H9 (cell line): Measurements from ENCODE around the gene CDAN1. TPM values are rescaled to one million over a fixed set of nuclear protein-coding genes. Genes with fewer than 3 reads are reported as not detected.

Experiments used
- DNase-seq: peaks from one replicate; pipeline ENCODE4 v3.0.0-alpha.2; 2017
- H2AFZ ChIP-seq: one replicate; pipeline ENCODE4 v1.6.1; 2013; ENCODE audit warnings: mild to moderate bottlenecking, low read length, control low read depth, moderate library complexity
- H2AK5ac ChIP-seq: 2 replicates; pipeline ENCODE4 v1.6.1; 2013; ENCODE audit warnings: low read length, control low read depth, mixed read lengths; ENCODE audit not compliant: insufficient read length
- H2BK120ac ChIP-seq: one replicate; pipeline ENCODE4 v1.6.1; 2013; ENCODE audit warnings: low read depth, mild to moderate bottlenecking, low read length, control low read depth, inconsistent platforms; ENCODE audit not compliant: poor library complexity, severe bottlenecking
- H2BK12ac ChIP-seq: 2 replicates; pipeline ENCODE4 v1.6.1; 2013; ENCODE audit warnings: low read length, control low read depth, mixed read lengths, low read depth; ENCODE audit not compliant: insufficient read length
- H2BK15ac ChIP-seq: 2 replicates; pipeline ENCODE4 v1.6.1; 2013; ENCODE audit warnings: low read depth, low read length, control low read depth
- H2BK20ac ChIP-seq: one replicate; pipeline ENCODE4 v1.6.1; 2013; ENCODE audit warnings: low read depth, mild to moderate bottlenecking, low read length, control low read depth, inconsistent platforms; ENCODE audit not compliant: poor library complexity, severe bottlenecking
- H2BK5ac ChIP-seq: 2 replicates; pipeline ENCODE4 v1.6.1; 2013; ENCODE audit warnings: low read length, control low read depth, mixed read lengths; ENCODE audit not compliant: insufficient read length
- H3K14ac ChIP-seq: 2 replicates; pipeline ENCODE4 v1.6.1; 2013; ENCODE audit warnings: low read length, control low read depth; ENCODE audit not compliant: insufficient read depth
- H3K18ac ChIP-seq: 2 replicates; pipeline ENCODE4 v1.6.1; 2013; ENCODE audit warnings: low read depth, mild to moderate bottlenecking, mixed read lengths, low read length, control low read depth; ENCODE audit not compliant: insufficient read length
- H3K23ac ChIP-seq: 2 replicates; pipeline ENCODE4 v1.6.1; 2013; ENCODE audit warnings: low read length, control low read depth, mixed read lengths, low read depth; ENCODE audit not compliant: insufficient read length
- H3K23me2 ChIP-seq: 2 replicates; pipeline ENCODE4 v1.6.1; 2013; ENCODE audit warnings: low read depth, mild to moderate bottlenecking, mixed read lengths, low read length, control low read depth; ENCODE audit not compliant: insufficient read length, poor library complexity, severe bottlenecking
- H3K27ac ChIP-seq: 2 replicates; pipeline ENCODE4 v1.5.1; 2013; ENCODE audit warnings: low read length, control low read depth, mixed read lengths, low read depth; ENCODE audit not compliant: insufficient read length
- H3K27me3 ChIP-seq: 2 replicates; pipeline ENCODE4 v1.6.1; 2013; ENCODE audit warnings: low read length, control low read depth, inconsistent platforms; ENCODE audit not compliant: insufficient read depth
- H3K4ac ChIP-seq: 2 replicates; pipeline ENCODE4 v1.6.1; 2013; ENCODE audit warnings: low read depth, mild to moderate bottlenecking, control low read depth, inconsistent platforms, low read length, moderate library complexity
- H3K4me1 ChIP-seq: 2 replicates; pipeline ENCODE4 v1.6.1; 2013; ENCODE audit warnings: low read length, control low read depth, inconsistent platforms; ENCODE audit not compliant: insufficient read depth
- H3K4me2 ChIP-seq: 2 replicates; pipeline ENCODE4 v1.6.1; 2013; ENCODE audit warnings: low read length, control low read depth, mixed read lengths; ENCODE audit not compliant: insufficient read length, insufficient read depth
- H3K56ac ChIP-seq: 2 replicates; pipeline ENCODE4 v1.6.1; 2013; ENCODE audit warnings: low read depth, mild to moderate bottlenecking, mixed read lengths, low read length, control low read depth; ENCODE audit not compliant: insufficient read length
- H3K79me1 ChIP-seq: 2 replicates; pipeline ENCODE4 v1.6.1; 2013; ENCODE audit warnings: low read depth, mild to moderate bottlenecking, moderate library complexity, low read length, control low read depth, inconsistent platforms; ENCODE audit not compliant: insufficient read depth, poor library complexity, severe bottlenecking
- H3K79me2 ChIP-seq: 2 replicates; pipeline ENCODE4 v1.6.1; 2013; ENCODE audit warnings: low read length, control low read depth, inconsistent platforms; ENCODE audit not compliant: insufficient read depth
- H3K9ac ChIP-seq: 2 replicates; pipeline ENCODE4 v1.6.1; 2013; ENCODE audit warnings: low read length, control low read depth, mixed read lengths; ENCODE audit not compliant: insufficient read length; ENCODE audit errors: extremely low read depth
- H3K9me3 ChIP-seq: one replicate; pipeline ENCODE4 v1.6.1; 2013; ENCODE audit warnings: low read depth, low read length, inconsistent platforms; ENCODE audit not compliant: control insufficient read depth
- H3T11ph ChIP-seq: one replicate; pipeline ENCODE4 v1.6.1; 2013; ENCODE audit warnings: mild to moderate bottlenecking, low read length, control low read depth, inconsistent platforms
- H4K20me1 ChIP-seq: one replicate; pipeline ENCODE4 v1.6.1; 2013; ENCODE audit not compliant: control insufficient read depth, insufficient read length, insufficient read depth
- H4K5ac ChIP-seq: 2 replicates; pipeline ENCODE4 v1.6.1; 2013; ENCODE audit warnings: low read depth, mild to moderate bottlenecking, mixed read lengths, low read length, control low read depth; ENCODE audit not compliant: insufficient read length
- H4K8ac ChIP-seq: replicated peaks from 2 replicates; pipeline ENCODE4 v1.6.1; 2013; ENCODE audit warnings: low read length, control low read depth, mixed read lengths, low read depth; ENCODE audit not compliant: insufficient read length
- H4K91ac ChIP-seq: 2 replicates; pipeline ENCODE4 v1.6.1; 2013; ENCODE audit warnings: low read depth, mild to moderate bottlenecking, moderate library complexity, mixed read lengths, low read length, control low read depth; ENCODE audit not compliant: insufficient read length
- H3K27ac Mint-ChIP-seq, 3 experiments: 2 replicates in 2 of 3; 3 replicates in 1 of 3; pipeline ENCODE4 v1.8.0; 2020 to 2021; ENCODE audit warnings: mixed read lengths in 3 of 3, mild to moderate bottlenecking in 1 of 3, moderate library complexity in 1 of 3
- H3K27me3 Mint-ChIP-seq: 2 replicates; pipeline ENCODE4 v1.8.0; 2021; ENCODE audit warnings: low read depth, mild to moderate bottlenecking, moderate library complexity, mixed read lengths
- H3K36me3 Mint-ChIP-seq, 3 experiments: 2 replicates in 2 of 3; 3 replicates in 1 of 3; pipeline ENCODE4 v1.8.0; 2020 to 2021; ENCODE audit warnings: low read depth in 3 of 3, mixed read lengths in 3 of 3; ENCODE audit not compliant: insufficient read depth in 1 of 3
- H3K4me1 Mint-ChIP-seq, 2 experiments: 2 replicates each; pipeline ENCODE4 v1.8.0; 2020; ENCODE audit warnings: mixed read lengths in 2 of 2
- H3K4me3 Mint-ChIP-seq, 2 experiments: 2 replicates in 1 of 2; 3 replicates in 1 of 2; pipeline ENCODE4 v1.8.0; 2020 to 2021; ENCODE audit warnings: mild to moderate bottlenecking in 2 of 2, mixed read lengths in 2 of 2, moderate library complexity in 1 of 2
- H3K9me3 Mint-ChIP-seq, 2 experiments: 2 replicates in 1 of 2; 3 replicates in 1 of 2; pipeline ENCODE4 v1.8.0; 2020; ENCODE audit warnings: mild to moderate bottlenecking in 2 of 2, mixed read lengths in 2 of 2, moderate library complexity in 1 of 2
- CTCF ChIP-seq: fragments of 200-600 bp; sonication (generic); conservative IDR thresholded peaks from 3 replicates; pipeline ENCODE4 v1.8.0; 2021; ENCODE audit warnings: antibody characterized with exemption, mild to moderate bottlenecking
- WGBS: extraction: QIAGEN DNeasy Blood & Tissue Kit; methylation state at CpG from one replicate; pipeline ENCODE4 v1.1.7; 2013; ENCODE audit warnings: missing lambda C conversion rate, low lambda C conversion rate, mixed read lengths; ENCODE audit not compliant: insufficient read length; ENCODE audit errors: extremely low coverage; 5-methylcytosine and 5-hydroxymethylcytosine counted together
- total RNA-seq: library from RNA; stranded (reverse); gene quantifications from 2 replicates; pipeline ENCODE4 v1.2.1, GENCODE V29; 2021

Gene CDAN1
- total RNA-seq, 1 experiment from 2014 or later: 20.4 TPM

- Histone ChIP-seq H2AK5ac (no peak overlapping the region), H2AFZ (no peak overlapping the region), H4K8ac (no peak overlapping the region), H3K14ac (no peak overlapping the region), H3K4me2 (no peak overlapping the region), H3K4ac (no peak overlapping the region), H2BK5ac (no peak overlapping the region), H3K56ac (no peak overlapping the region), H3K9ac (no peak overlapping the region), H4K91ac (no peak overlapping the region), H3K79me2 (no peaks in the 10 kb centered on the region), H3K27me3 (no peaks in the 10 kb centered on the region), H3K27ac (no peak overlapping the region), H3T11ph (no peak overlapping the region), H3K18ac (no peak overlapping the region), H3K9me3 (no peaks in the 10 kb centered on the region), H3K79me1 (no peaks in the 10 kb centered on the region), H2BK20ac (no peak overlapping the region), H4K5ac (no peak overlapping the region), H3K23me2 (no peaks in the 10 kb centered on the region), H2BK12ac (no peak overlapping the region), H2BK120ac (no peak overlapping the region), H4K20me1 (no peaks in the 10 kb centered on the region), H2BK15ac (no peak overlapping the region), H3K23ac (no peak overlapping the region), H3K4me1 (no peaks in the 10 kb centered on the region)
- DNase-seq: no peak
- Mint-ChIP-seq H3K36me3 (peaks cover 0 to 14% (median 2%) of the 10 kb centered on the region in 3 experiments; a peak in 2 of 7 replicates), H3K4me1 (peaks cover 0 to 3% of the 10 kb centered on the region in 2 experiments; a peak in 1 of 4 replicates), H3K27me3 (no peaks in the 10 kb centered on the region), H3K4me3 (no peak overlapping the region), H3K27ac (peak overlapping the region in 1 of 3 experiments; percentile 48; a peak in 1 of 7 replicates), H3K9me3 (no peaks in the 10 kb centered on the region)
- no CpG with 5 or more reads among the region's 1 CpG for WGBS
- no peak for TF ChIP-seq CTCF
Measured at GRCh38 chr15:42692536-42692935, 44.4 kb downstream of the CDAN1 start.
